Measurements from ENCODE around the gene MXD3. TPM values are rescaled to one million over a fixed set of nuclear protein-coding genes. Genes with fewer than 3 reads are reported as not detected.

Gene MXD3
- total and polyA plus RNA-seq, 2 experiments from 2014 or later, result 9.9 to 11.6 TPM

DNA sequence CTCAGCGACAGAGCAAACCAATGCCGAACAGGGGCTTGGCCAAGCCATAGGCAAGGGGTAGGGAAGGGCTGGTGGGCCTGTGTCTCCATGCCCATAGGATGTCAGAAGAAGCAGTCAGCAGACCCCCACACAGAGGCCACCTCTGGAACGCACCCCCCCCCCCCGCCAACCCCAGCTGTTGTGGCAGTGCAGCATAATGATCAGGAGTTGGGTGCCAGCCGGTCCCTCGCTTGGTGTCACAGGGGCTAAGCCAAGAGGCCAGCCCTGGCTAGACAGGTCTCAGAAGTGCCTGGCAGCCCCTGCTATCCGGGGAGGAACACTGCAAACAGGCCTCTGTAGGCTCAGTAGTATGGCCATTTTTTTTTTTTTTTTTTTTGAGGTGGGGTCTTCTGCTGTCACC is 3.7 kb upstream of the MXD3 start:
- H3K4me1 Mint-ChIP-seq, result peaks cover 14% of the 10 kb centered on the region
- no peaks in the 10 kb centered on the region; the same call in 1 of the 3 replicates for H3K9me3 Mint-ChIP-seq
- H2AFZ ChIP-seq, result no peak overlapping the region

DNA sequence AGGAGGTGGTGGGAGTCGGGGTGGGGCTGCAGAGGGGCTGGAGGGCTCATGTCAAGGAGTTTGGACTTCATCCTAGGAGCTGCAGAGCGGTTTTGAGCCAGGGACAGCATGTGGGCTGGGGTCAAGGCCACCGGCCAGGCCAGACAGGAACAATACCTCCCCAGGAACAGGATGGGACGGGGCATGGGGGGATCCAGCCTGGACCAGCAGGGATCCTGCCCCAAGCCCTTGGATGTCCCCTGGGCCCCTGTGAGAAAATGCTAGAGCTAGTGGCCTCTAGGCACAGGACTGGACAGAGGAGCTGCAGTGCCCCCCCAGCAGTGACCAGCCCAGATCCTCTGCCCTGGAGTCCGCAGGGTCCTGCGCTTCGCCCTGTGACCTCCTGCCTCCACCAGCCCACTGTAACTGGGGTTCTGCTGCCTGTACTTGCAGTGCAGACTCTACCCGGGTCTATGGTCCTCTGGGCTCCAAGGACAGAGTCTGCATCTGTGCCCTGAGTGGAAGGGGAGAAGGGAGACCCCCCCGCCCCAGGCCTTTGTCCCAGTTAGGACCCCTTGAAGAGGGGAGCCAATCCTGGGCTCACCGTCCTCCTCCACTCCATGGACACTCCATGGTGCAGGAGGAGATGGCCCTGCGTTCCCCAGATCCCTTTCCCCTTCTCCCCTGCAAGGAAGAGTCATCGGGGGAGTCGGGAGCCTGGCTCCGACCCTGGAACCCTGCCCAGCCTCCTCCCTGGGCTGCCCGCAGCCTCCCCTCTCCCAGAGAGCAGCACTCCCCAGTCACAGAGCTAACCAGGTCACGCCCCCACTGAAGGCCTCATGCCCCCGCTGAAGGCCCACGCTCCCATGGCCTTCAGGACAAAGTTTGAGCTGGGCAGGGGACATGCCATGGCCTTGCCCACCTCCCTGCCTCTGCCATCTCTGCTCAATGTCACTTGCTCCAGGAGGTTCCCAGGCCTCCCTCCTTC is 3.0 kb upstream of the MXD3 start:
- Histone ChIP-seq H3K4me3 (no peak overlapping the region), H3K4me2 (no peak overlapping the region), H3K36me3 (ENCODE audit: insufficient read depth) (no peaks in the 10 kb centered on the region), H2AFZ (no peak overlapping the region), H4K20me1 (replicated peaks; ENCODE audit: insufficient read depth) (peaks cover 11% of the 10 kb centered on the region; the same call in 1 of the 2 replicates), H3K4me1 (ENCODE audit: insufficient read depth) (peaks cover 12% of the 10 kb centered on the region), H3K27me3 (ENCODE audit: insufficient read depth) (no peaks in the 10 kb centered on the region), H3K27ac (ENCODE audit: low read depth) (no peak overlapping the region), H3F3A (replicated peaks; ENCODE audit: low read depth) (peaks cover 13% of the 10 kb centered on the region), H3K9me2 (ENCODE audit: insufficient read depth) (no peaks in the 10 kb centered on the region), H3K79me2 (replicated peaks; ENCODE audit: insufficient read depth) (no peaks in the 10 kb centered on the region)
- Mint-ChIP-seq H3K27me3 (ENCODE audit: insufficient read depth, low read depth, poor library complexity) (peaks cover 25% of the 10 kb centered on the region), H3K9me3 (no peaks in the 10 kb centered on the region; the same call in 2 of the 3 replicates), H3K27ac (no peak overlapping the region), H3K4me3 (no peak overlapping the region), H3K36me3 (ENCODE audit: low read depth) (no peaks in the 10 kb centered on the region; the same call in 2 of the 3 replicates), H3K4me1 (peaks cover 17% of the 10 kb centered on the region)
- DNase-seq (ENCODE audit: low spot score) (no peak), ATAC-seq (no peak)
- TF ChIP-seq EZH2 (IDR thresholded peaks at IDR 0.05; ENCODE audit: low read depth, unreplicated experiment), result no peak
- no peak for TF ChIP-seq NANOG (IDR thresholded peaks at IDR 0.05; ENCODE audit: borderline replicate concordance)

More for the DNA sequence above, 3.7 kb upstream of the MXD3 start:
- H3K27ac ChIP-seq (ENCODE audit: low read depth), result no peak overlapping the region
- no peak for TF ChIP-seq EZH2phosphoT487 (IDR thresholded peaks at IDR 0.05; ENCODE audit: unreplicated experiment)
- no peak for TF ChIP-seq STAT1 (IDR thresholded peaks at IDR 0.05; ENCODE audit: unreplicated experiment)
- TF ChIP-seq, protein P1, sequence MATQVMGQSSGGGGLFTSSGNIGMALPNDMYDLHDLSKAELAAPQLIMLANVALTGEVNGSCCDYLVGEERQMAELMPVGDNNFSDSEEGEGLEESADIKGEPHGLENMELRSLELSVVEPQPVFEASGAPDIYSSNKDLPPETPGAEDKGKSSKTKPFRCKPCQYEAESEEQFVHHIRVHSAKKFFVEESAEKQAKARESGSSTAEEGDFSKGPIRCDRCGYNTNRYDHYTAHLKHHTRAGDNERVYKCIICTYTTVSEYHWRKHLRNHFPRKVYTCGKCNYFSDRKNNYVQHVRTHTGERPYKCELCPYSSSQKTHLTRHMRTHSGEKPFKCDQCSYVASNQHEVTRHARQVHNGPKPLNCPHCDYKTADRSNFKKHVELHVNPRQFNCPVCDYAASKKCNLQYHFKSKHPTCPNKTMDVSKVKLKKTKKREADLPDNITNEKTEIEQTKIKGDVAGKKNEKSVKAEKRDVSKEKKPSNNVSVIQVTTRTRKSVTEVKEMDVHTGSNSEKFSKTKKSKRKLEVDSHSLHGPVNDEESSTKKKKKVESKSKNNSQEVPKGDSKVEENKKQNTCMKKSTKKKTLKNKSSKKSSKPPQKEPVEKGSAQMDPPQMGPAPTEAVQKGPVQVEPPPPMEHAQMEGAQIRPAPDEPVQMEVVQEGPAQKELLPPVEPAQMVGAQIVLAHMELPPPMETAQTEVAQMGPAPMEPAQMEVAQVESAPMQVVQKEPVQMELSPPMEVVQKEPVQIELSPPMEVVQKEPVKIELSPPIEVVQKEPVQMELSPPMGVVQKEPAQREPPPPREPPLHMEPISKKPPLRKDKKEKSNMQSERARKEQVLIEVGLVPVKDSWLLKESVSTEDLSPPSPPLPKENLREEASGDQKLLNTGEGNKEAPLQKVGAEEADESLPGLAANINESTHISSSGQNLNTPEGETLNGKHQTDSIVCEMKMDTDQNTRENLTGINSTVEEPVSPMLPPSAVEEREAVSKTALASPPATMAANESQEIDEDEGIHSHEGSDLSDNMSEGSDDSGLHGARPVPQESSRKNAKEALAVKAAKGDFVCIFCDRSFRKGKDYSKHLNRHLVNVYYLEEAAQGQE (IDR thresholded peaks at IDR 0.05; ENCODE audit: unreplicated experiment), result no peak
- no peak for TF ChIP-seq CREB1 (CRISPR knock-in tag; IDR thresholded peaks at IDR 0.05; ENCODE audit: low read depth)
- no peak for TF ChIP-seq NANOG (IDR thresholded peaks at IDR 0.05; ENCODE audit: borderline replicate concordance)
- no peak for TF ChIP-seq ZNF114 (CRISPR knock-in tag; IDR thresholded peaks at IDR 0.05)
- TF ChIP-seq EZH2 (IDR thresholded peaks at IDR 0.05; ENCODE audit: low read depth, unreplicated experiment), result no peak
- no peak for TF ChIP-seq ZNF331 (CRISPR knock-in tag; IDR thresholded peaks at IDR 0.05; ENCODE audit: low read depth)
- TF ChIP-seq, protein P2, sequence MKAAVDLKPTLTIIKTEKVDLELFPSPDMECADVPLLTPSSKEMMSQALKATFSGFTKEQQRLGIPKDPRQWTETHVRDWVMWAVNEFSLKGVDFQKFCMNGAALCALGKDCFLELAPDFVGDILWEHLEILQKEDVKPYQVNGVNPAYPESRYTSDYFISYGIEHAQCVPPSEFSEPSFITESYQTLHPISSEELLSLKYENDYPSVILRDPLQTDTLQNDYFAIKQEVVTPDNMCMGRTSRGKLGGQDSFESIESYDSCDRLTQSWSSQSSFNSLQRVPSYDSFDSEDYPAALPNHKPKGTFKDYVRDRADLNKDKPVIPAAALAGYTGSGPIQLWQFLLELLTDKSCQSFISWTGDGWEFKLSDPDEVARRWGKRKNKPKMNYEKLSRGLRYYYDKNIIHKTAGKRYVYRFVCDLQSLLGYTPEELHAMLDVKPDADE (IDR thresholded peaks at IDR 0.05), result no peak
- H3K4me1 ChIP-seq (ENCODE audit: insufficient read depth), result peaks cover 11% of the 10 kb centered on the region
- ATAC-seq (no peak), DNase-seq (ENCODE audit: low spot score) (no peak)
- H3K9me2 ChIP-seq (ENCODE audit: insufficient read depth), result no peaks in the 10 kb centered on the region
- H3K27me3 ChIP-seq (ENCODE audit: insufficient read depth), result no peaks in the 10 kb centered on the region
- Mint-ChIP-seq H3K27ac (no peak overlapping the region), H3K36me3 (ENCODE audit: low read depth) (no peaks in the 10 kb centered on the region; the same call in 2 of the 3 replicates), H3K27me3 (ENCODE audit: insufficient read depth, low read depth, poor library complexity) (peaks cover 20% of the 10 kb centered on the region), H3K4me3 (no peak overlapping the region)
- peaks cover 10% of the 10 kb centered on the region for H3F3A ChIP-seq (replicated peaks; ENCODE audit: low read depth)
- H3K4me2 ChIP-seq, result no peak overlapping the region
- no peak overlapping the region for H3K4me3 ChIP-seq
- H3K79me2 ChIP-seq (replicated peaks; ENCODE audit: insufficient read depth), result no peaks in the 10 kb centered on the region
- H3K36me3 ChIP-seq (ENCODE audit: insufficient read depth), result no peaks in the 10 kb centered on the region; the same call in 1 of the 2 replicates
- peaks cover 5% of the 10 kb centered on the region; the same call in 1 of the 2 replicates for H4K20me1 ChIP-seq (replicated peaks; ENCODE audit: insufficient read depth)

All from GM23338 (cell line).